HEK293 (cell line): ENCODE data around the gene SMLR1.

Experiments used
- HOXC10 ChIP-seq: sonication (generic); formaldehyde crosslinking; IDR thresholded peaks from 2 replicates; pipeline ENCODE4 v1.8.1; 2023; ENCODE audit warnings: mild to moderate bottlenecking, missing genetic modification reagents
- KLF9 ChIP-seq: fragments of 450-650 bp; formaldehyde crosslinking; IDR thresholded peaks from 2 replicates; pipeline ENCODE4 v1.5.1; 2016; ENCODE audit warnings: missing biosample characterization, missing genetic modification characterization, low read depth
- PRDM1 ChIP-seq: fragments of 450-650 bp; formaldehyde crosslinking; IDR thresholded peaks from 2 replicates; pipeline ENCODE4; 2016; ENCODE audit warnings: missing biosample characterization, missing genetic modification characterization
- SALL2 ChIP-seq: fragments of 450-650 bp; formaldehyde crosslinking; IDR thresholded peaks from 2 replicates; pipeline ENCODE4 v1.5.0; 2017; ENCODE audit warnings: missing biosample characterization, mild to moderate bottlenecking, missing genetic modification characterization, borderline replicate concordance
- YY2 ChIP-seq: fragments of 450-650 bp; formaldehyde crosslinking; IDR thresholded peaks from 2 replicates; pipeline ENCODE4 v1.5.1; 2016; ENCODE audit warnings: missing biosample characterization, missing genetic modification characterization
- ZFP69B ChIP-seq: fragments of 450-650 bp; formaldehyde crosslinking; IDR thresholded peaks from 2 replicates; pipeline ENCODE4 v1.5.1; 2016; ENCODE audit warnings: missing biosample characterization, missing genetic modification characterization
- ZIC2 ChIP-seq: fragments of 450-650 bp; formaldehyde crosslinking; IDR thresholded peaks from 2 replicates; pipeline ENCODE4 v1.5.1; 2016; ENCODE audit warnings: missing biosample characterization, missing genetic modification characterization
- ZNF121 ChIP-seq: fragments of 450-650 bp; formaldehyde crosslinking; IDR thresholded peaks from 2 replicates; pipeline ENCODE4 v1.5.1; 2016; ENCODE audit warnings: missing biosample characterization, missing genetic modification characterization
- ZNF24 ChIP-seq: fragments of 450-650 bp; formaldehyde crosslinking; IDR thresholded peaks from 2 replicates; pipeline ENCODE4 v1.5.1; 2016; ENCODE audit warnings: missing biosample characterization, missing genetic modification characterization
- ZNF341 ChIP-seq: fragments of 450-650 bp; formaldehyde crosslinking; IDR thresholded peaks from 2 replicates; pipeline ENCODE4; 2016; ENCODE audit warnings: low read depth, missing biosample characterization, missing genetic modification characterization
- ZNF529 ChIP-seq: fragments of 450-650 bp; formaldehyde crosslinking; IDR thresholded peaks from 2 replicates; pipeline ENCODE4 v1.5.1; 2017; ENCODE audit warnings: missing genetic modification characterization, missing biosample characterization; ENCODE audit not compliant: insufficient replicate concordance
- ZNF544 ChIP-seq: fragments of 450-650 bp; formaldehyde crosslinking; IDR thresholded peaks from 2 replicates; pipeline ENCODE4 v1.5.0; 2017; ENCODE audit warnings: missing biosample characterization, missing genetic modification characterization
- ZNF549 ChIP-seq: fragments of 450-650 bp; IDR thresholded peaks from 2 replicates; pipeline ENCODE4 v1.5.1; 2018; ENCODE audit warnings: missing biosample characterization, missing genetic modification characterization, mild to moderate bottlenecking, inconsistent platforms, moderate library complexity
- ZNF585B ChIP-seq: fragments of 450-650 bp; formaldehyde crosslinking; IDR thresholded peaks from 2 replicates; pipeline ENCODE4 v1.5.1; 2016; ENCODE audit warnings: missing biosample characterization, missing genetic modification characterization
- ZNF837 ChIP-seq: fragments of 450-650 bp; formaldehyde crosslinking; IDR thresholded peaks from 2 replicates; pipeline ENCODE4 v1.5.1; 2016; ENCODE audit warnings: missing biosample characterization, missing genetic modification characterization
- TF ChIP-seq, protein P1 (sequence below): fragments of 450-650 bp; formaldehyde crosslinking; IDR thresholded peaks from 2 replicates; pipeline ENCODE4 v1.5.1; 2016; ENCODE audit warnings: missing biosample characterization, missing genetic modification characterization, low read depth
- TF ChIP-seq, protein P2 (sequence below): fragments of 450-650 bp; formaldehyde crosslinking; IDR thresholded peaks from 2 replicates; pipeline ENCODE4 v1.5.1; 2016; ENCODE audit warnings: missing biosample characterization, missing genetic modification characterization
- TF ChIP-seq, protein P3 (sequence below): fragments of 450-650 bp; formaldehyde crosslinking; IDR thresholded peaks from 2 replicates; pipeline ENCODE4 v1.5.1; 2016; ENCODE audit warnings: missing biosample characterization, missing genetic modification characterization
- TF ChIP-seq, protein P4 (sequence below): fragments of 450-650 bp; formaldehyde crosslinking; IDR thresholded peaks from 2 replicates; pipeline ENCODE4 v1.5.1; 2016; ENCODE audit warnings: missing biosample characterization, missing genetic modification characterization
- TF ChIP-seq, protein P5 (sequence below): fragments of 450-650 bp; formaldehyde crosslinking; IDR thresholded peaks from 2 replicates; pipeline ENCODE4 v1.5.1; 2017; ENCODE audit warnings: missing biosample characterization, missing genetic modification characterization
- TF ChIP-seq, protein P6 (sequence below): fragments of 450-650 bp; formaldehyde crosslinking; IDR thresholded peaks from 2 replicates; pipeline ENCODE4 v1.5.1; 2016; ENCODE audit warnings: missing biosample characterization, missing genetic modification characterization
- TF ChIP-seq, protein P7 (sequence below): IDR thresholded peaks from 2 replicates; pipeline ENCODE4 v1.6.1; 2011; ENCODE audit warnings: mild to moderate bottlenecking, low read depth, low read length, borderline replicate concordance

Gene SMLR1

DNA sequence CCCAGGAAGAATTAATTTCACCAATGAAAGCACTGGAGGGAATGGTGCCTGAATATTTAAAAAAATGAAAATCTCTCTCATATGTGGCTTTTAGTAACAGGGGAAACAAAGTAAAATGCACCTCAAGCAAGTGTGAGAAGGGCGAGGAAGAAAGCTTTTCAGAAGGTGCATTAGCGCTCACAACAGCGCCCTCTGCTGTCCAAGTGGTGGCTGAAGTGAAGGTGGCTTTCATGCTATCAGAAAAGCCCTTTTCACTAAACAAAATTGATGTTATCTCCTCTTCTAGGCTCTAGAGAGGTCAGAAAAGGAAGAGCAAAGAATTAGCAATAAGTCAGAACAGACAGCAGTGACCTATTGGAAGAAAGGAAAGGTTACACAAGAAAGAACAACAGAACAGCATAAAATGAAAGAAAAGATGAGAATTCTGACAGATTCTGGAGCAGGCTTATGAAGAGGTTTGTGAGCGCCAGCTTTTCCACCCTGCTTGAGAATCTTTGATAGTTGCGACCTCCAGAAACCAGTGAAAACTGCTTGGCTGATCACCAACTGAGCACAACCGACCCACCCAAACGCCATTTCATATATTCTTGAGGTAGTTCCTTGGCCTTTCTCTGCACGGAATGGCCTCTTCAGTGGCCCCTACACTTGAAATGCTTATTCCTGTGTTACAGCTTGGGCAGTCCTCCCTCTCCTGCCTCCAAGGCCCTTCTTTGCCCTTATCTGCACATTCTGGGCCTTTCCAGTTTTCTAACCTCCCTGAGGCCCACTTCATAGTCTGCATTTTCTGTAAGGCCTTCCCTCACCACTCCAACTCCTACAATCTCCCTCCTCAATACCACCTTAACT lies 45.3 kb downstream of the SMLR1 start (continued):
- TF ChIP-seq, protein P1, sequence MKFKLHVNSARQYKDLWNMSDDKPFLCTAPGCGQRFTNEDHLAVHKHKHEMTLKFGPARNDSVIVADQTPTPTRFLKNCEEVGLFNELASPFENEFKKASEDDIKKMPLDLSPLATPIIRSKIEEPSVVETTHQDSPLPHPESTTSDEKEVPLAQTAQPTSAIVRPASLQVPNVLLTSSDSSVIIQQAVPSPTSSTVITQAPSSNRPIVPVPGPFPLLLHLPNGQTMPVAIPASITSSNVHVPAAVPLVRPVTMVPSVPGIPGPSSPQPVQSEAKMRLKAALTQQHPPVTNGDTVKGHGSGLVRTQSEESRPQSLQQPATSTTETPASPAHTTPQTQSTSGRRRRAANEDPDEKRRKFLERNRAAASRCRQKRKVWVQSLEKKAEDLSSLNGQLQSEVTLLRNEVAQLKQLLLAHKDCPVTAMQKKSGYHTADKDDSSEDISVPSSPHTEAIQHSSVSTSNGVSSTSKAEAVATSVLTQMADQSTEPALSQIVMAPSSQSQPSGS (tag by site-specific recombination): no peak
- TF ChIP-seq, protein P2, sequence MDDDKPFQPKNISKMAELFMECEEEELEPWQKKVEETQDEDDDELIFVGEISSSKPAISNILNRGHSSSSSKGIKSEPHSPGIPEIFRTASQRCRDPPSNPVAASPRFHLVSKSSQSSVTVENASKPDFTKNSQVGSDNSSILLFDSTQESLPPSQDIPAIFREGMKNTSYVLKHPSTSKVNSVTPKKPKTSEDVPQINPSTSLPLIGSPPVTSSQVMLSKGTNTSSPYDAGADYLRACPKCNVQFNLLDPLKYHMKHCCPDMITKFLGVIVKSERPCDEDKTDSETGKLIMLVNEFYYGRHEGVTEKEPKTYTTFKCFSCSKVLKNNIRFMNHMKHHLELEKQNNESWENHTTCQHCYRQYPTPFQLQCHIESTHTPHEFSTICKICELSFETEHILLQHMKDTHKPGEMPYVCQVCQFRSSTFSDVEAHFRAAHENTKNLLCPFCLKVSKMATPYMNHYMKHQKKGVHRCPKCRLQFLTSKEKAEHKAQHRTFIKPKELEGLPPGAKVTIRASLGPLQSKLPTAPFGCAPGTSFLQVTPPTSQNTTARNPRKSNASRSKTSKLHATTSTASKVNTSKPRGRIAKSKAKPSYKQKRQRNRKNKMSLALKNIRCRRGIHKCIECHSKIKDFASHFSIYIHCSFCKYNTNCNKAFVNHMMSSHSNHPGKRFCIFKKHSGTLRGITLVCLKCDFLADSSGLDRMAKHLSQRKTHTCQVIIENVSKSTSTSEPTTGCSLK: no peak
- no peak for TF ChIP-seq HOXC10
- TF ChIP-seq, protein P3, sequence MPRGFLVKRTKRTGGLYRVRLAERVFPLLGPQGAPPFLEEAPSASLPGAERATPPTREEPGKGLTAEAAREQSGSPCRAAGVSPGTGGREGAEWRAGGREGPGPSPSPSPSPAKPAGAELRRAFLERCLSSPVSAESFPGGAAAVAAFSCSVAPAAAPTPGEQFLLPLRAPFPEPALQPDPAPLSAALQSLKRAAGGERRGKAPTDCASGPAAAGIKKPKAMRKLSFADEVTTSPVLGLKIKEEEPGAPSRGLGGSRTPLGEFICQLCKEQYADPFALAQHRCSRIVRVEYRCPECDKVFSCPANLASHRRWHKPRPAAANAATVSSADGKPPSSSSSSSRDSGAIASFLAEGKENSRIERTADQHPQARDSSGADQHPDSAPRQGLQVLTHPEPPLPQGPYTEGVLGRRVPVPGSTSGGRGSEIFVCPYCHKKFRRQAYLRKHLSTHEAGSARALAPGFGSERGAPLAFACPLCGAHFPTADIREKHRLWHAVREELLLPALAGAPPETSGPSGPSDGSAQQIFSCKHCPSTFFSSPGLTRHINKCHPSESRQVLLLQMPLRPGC (tag by site-specific recombination): no peak
- no peak for TF ChIP-seq ZNF121 (tag by site-specific recombination)
- no peak for TF ChIP-seq SALL2 (tag by site-specific recombination)
- TF ChIP-seq, protein P4, sequence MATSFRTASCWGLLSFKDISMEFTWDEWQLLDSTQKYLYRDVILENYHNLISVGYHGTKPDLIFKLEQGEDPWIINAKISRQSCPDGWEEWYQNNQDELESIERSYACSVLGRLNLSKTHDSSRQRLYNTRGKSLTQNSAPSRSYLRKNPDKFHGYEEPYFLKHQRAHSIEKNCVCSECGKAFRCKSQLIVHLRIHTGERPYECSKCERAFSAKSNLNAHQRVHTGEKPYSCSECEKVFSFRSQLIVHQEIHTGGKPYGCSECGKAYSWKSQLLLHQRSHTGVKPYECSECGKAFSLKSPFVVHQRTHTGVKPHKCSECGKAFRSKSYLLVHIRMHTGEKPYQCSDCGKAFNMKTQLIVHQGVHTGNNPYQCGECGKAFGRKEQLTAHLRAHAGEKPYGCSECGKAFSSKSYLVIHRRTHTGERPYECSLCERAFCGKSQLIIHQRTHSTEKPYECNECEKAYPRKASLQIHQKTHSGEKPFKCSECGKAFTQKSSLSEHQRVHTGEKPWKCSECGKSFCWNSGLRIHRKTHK (tag by site-specific recombination): no peak
- no peak for TF ChIP-seq KLF9 (tag by site-specific recombination)
- TF ChIP-seq, protein P5, sequence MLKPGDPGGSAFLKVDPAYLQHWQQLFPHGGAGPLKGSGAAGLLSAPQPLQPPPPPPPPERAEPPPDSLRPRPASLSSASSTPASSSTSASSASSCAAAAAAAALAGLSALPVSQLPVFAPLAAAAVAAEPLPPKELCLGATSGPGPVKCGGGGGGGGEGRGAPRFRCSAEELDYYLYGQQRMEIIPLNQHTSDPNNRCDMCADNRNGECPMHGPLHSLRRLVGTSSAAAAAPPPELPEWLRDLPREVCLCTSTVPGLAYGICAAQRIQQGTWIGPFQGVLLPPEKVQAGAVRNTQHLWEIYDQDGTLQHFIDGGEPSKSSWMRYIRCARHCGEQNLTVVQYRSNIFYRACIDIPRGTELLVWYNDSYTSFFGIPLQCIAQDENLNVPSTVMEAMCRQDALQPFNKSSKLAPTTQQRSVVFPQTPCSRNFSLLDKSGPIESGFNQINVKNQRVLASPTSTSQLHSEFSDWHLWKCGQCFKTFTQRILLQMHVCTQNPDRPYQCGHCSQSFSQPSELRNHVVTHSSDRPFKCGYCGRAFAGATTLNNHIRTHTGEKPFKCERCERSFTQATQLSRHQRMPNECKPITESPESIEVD (tag by site-specific recombination): no peak
- no peak for TF ChIP-seq ZFP69B (tag by site-specific recombination)
- no peak for TF ChIP-seq ZNF529 (tag by site-specific recombination)
- TF ChIP-seq ZNF549 (tag by site-specific recombination): no peak
- peak; percentile 94 for TF ChIP-seq PRDM1
- TF ChIP-seq, protein P6, sequence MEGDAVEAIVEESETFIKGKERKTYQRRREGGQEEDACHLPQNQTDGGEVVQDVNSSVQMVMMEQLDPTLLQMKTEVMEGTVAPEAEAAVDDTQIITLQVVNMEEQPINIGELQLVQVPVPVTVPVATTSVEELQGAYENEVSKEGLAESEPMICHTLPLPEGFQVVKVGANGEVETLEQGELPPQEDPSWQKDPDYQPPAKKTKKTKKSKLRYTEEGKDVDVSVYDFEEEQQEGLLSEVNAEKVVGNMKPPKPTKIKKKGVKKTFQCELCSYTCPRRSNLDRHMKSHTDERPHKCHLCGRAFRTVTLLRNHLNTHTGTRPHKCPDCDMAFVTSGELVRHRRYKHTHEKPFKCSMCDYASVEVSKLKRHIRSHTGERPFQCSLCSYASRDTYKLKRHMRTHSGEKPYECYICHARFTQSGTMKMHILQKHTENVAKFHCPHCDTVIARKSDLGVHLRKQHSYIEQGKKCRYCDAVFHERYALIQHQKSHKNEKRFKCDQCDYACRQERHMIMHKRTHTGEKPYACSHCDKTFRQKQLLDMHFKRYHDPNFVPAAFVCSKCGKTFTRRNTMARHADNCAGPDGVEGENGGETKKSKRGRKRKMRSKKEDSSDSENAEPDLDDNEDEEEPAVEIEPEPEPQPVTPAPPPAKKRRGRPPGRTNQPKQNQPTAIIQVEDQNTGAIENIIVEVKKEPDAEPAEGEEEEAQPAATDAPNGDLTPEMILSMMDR (tag by site-specific recombination): peak; percentile 50
- TF ChIP-seq ZIC2 (tag by site-specific recombination): no peak
- no peak for TF ChIP-seq ZNF341 (tag by site-specific recombination)
- TF ChIP-seq YY2 (tag by site-specific recombination): no peak
- TF ChIP-seq ZNF24 (tag by site-specific recombination): no peak
- no peak for TF ChIP-seq ZNF837 (tag by site-specific recombination)
- TF ChIP-seq, protein P7, sequence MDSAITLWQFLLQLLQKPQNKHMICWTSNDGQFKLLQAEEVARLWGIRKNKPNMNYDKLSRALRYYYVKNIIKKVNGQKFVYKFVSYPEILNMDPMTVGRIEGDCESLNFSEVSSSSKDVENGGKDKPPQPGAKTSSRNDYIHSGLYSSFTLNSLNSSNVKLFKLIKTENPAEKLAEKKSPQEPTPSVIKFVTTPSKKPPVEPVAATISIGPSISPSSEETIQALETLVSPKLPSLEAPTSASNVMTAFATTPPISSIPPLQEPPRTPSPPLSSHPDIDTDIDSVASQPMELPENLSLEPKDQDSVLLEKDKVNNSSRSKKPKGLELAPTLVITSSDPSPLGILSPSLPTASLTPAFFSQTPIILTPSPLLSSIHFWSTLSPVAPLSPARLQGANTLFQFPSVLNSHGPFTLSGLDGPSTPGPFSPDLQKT: no peak
- no peak for TF ChIP-seq ZNF544
- TF ChIP-seq ZNF585B: no peak
